Mesenchymal stem cell (in vitro differentiated cells and primary cell): ENCODE measurements around the gene SP4.

Experiments used
- DNase-seq: peaks from one replicate; pipeline ENCODE4 v3.0.0-alpha.2; 2013
- H2AFZ ChIP-seq: one replicate; pipeline ENCODE4 v1.6.1; 2013; ENCODE audit warnings: low read depth, mild to moderate bottlenecking, control low read depth, inconsistent platforms, low read length, moderate library complexity
- H2AK5ac ChIP-seq: 2 replicates; pipeline ENCODE4 v1.6.1; 2013; ENCODE audit warnings: low read length, moderate library complexity, mild to moderate bottlenecking, inconsistent platforms; ENCODE audit not compliant: severe bottlenecking
- H2BK120ac ChIP-seq: one replicate; pipeline ENCODE4 v1.6.1; 2013; ENCODE audit warnings: low read depth, mild to moderate bottlenecking, inconsistent platforms, low read length, moderate library complexity
- H2BK12ac ChIP-seq, 2 experiments: one replicate each; pipeline ENCODE4 v1.6.1; 2013; ENCODE audit warnings: inconsistent platforms in 2 of 2, low read length in 2 of 2, mild to moderate bottlenecking in 2 of 2, moderate library complexity in 2 of 2, control low read depth in 1 of 2
- H2BK15ac ChIP-seq: one replicate; pipeline ENCODE4 v1.6.1; 2013; ENCODE audit warnings: mild to moderate bottlenecking, low read depth, inconsistent platforms; ENCODE audit not compliant: poor library complexity, severe bottlenecking
- H2BK5ac ChIP-seq: 2 replicates; pipeline ENCODE4 v1.6.1; 2013; ENCODE audit warnings: low read depth, mild to moderate bottlenecking, low read length, control low read depth, inconsistent platforms; ENCODE audit not compliant: poor library complexity, severe bottlenecking
- H3K14ac ChIP-seq, 2 experiments: one replicate each; pipeline ENCODE4 v1.6.1; 2013; ENCODE audit warnings: inconsistent platforms in 2 of 2, low read length in 2 of 2, control low read depth in 1 of 2, mild to moderate bottlenecking in 1 of 2, moderate library complexity in 1 of 2
- H3K18ac ChIP-seq, 2 experiments: one replicate each; pipeline ENCODE4 v1.6.1; 2013; ENCODE audit warnings: inconsistent platforms in 2 of 2, low read length in 2 of 2, control low read depth in 1 of 2, low read depth in 1 of 2, mild to moderate bottlenecking in 1 of 2
- H3K23ac ChIP-seq, 2 experiments: one replicate each; pipeline ENCODE4 v1.6.1; 2013; ENCODE audit warnings: inconsistent platforms in 2 of 2, low read length in 2 of 2, mild to moderate bottlenecking in 2 of 2, moderate library complexity in 2 of 2, control low read depth in 1 of 2
- H3K27ac ChIP-seq: 2 replicates; pipeline ENCODE4 v1.5.1; 2013; ENCODE audit warnings: mild to moderate bottlenecking, moderate library complexity, low read length, control low read depth, inconsistent platforms; ENCODE audit not compliant: poor library complexity, severe bottlenecking
- H3K27me3 ChIP-seq, 2 experiments: 2 replicates each; pipeline versions ENCODE4 v1.6.1 to v1.7.0; 2013; ENCODE audit warnings: low read length in 2 of 2, mild to moderate bottlenecking in 2 of 2, moderate library complexity in 2 of 2, control low read depth in 1 of 2, inconsistent platforms in 1 of 2; ENCODE audit not compliant: control insufficient read depth in 1 of 2, insufficient read depth in 1 of 2
- H3K36me3 ChIP-seq, 2 experiments: 2 replicates each; pipeline versions ENCODE4 v1.6.1 to v1.7.0; 2013; ENCODE audit warnings: low read length in 2 of 2, control low read depth in 1 of 2, inconsistent platforms in 1 of 2, low read depth in 1 of 2, mild to moderate bottlenecking in 1 of 2; ENCODE audit not compliant: insufficient read depth in 2 of 2, control insufficient read depth in 1 of 2
- H3K4ac ChIP-seq, 2 experiments: one replicate each; pipeline ENCODE4 v1.6.1; 2013; ENCODE audit warnings: inconsistent platforms in 2 of 2, low read length in 2 of 2, mild to moderate bottlenecking in 2 of 2, moderate library complexity in 2 of 2, control low read depth in 1 of 2, low read depth in 1 of 2
- H3K4me1 ChIP-seq: 2 replicates; pipeline ENCODE4 v1.6.1; 2013; ENCODE audit warnings: low read depth, low read length, control low read depth; ENCODE audit not compliant: control insufficient read depth, insufficient read depth
- H3K4me2 ChIP-seq: 2 replicates; pipeline ENCODE4 v1.6.1; 2013; ENCODE audit warnings: low read length, mild to moderate bottlenecking, inconsistent platforms; ENCODE audit not compliant: poor library complexity, severe bottlenecking
- H3K4me3 ChIP-seq, 2 experiments: 2 replicates each; pipeline versions ENCODE4 v1.5.1 to v1.7.0; 2013; ENCODE audit warnings: low read length in 2 of 2, mild to moderate bottlenecking in 2 of 2, control low read depth in 1 of 2, low read depth in 1 of 2; ENCODE audit not compliant: insufficient read depth in 1 of 2
- H3K79me1 ChIP-seq: replicated peaks from 2 replicates; pipeline ENCODE4 v1.6.1; 2013; ENCODE audit warnings: mild to moderate bottlenecking, control low read depth, low read length, inconsistent platforms; ENCODE audit not compliant: poor library complexity, severe bottlenecking
- H3K9ac ChIP-seq: 2 replicates; pipeline ENCODE4 v1.7.0; 2013; ENCODE audit warnings: mild to moderate bottlenecking, low read length, moderate library complexity
- H3K9me3 ChIP-seq: 2 replicates; pipeline ENCODE4 v1.7.0; 2013; ENCODE audit warnings: mild to moderate bottlenecking, low read length; ENCODE audit not compliant: control insufficient read depth
- H4K8ac ChIP-seq: one replicate; pipeline ENCODE4 v1.6.1; 2013; ENCODE audit warnings: inconsistent platforms, mild to moderate bottlenecking, low read length, moderate library complexity
- H4K91ac ChIP-seq: one replicate; pipeline ENCODE4 v1.6.1; 2013; ENCODE audit warnings: mild to moderate bottlenecking, low read length, inconsistent platforms
- WGBS: methylation state at CpG from one replicate; pipeline ENCODE4 v1.1.7; 2013; ENCODE audit warnings: mixed read lengths; 5-methylcytosine and 5-hydroxymethylcytosine counted together

The SP4 gene

GRCh38 chr7:21425290-21425689, 2.6 kb upstream of the SP4 start:
- H2BK12ac ChIP-seq = no peak overlapping the region
- H3K27ac ChIP-seq = no peak overlapping the region
- H3K4ac ChIP-seq = no peak overlapping the region
- H3K9ac ChIP-seq = no peak overlapping the region
- no peak overlapping the region for H3K14ac ChIP-seq
- H3K4me2 ChIP-seq = no peak overlapping the region
- H4K91ac ChIP-seq = no peak overlapping the region
- DNase-seq = no peak
- no peak overlapping the region for H2BK5ac ChIP-seq
- peaks cover 5% of the 10 kb centered on the region for H3K4me1 ChIP-seq
- no peak overlapping the region for H4K8ac ChIP-seq
- no peak overlapping the region for H2BK120ac ChIP-seq
- no peaks in the 10 kb centered on the region for H3K27me3 ChIP-seq
- no peaks in the 10 kb centered on the region for H3K9me3 ChIP-seq
- H3K18ac ChIP-seq = no peak overlapping the region
- no peak overlapping the region for H2AK5ac ChIP-seq
- 93% methylated on average over 10 of the region's 10 CpGs for WGBS
- H2AFZ ChIP-seq = no peak overlapping the region
- no peak overlapping the region for H3K23ac ChIP-seq
- H3K79me1 ChIP-seq = peaks cover 6% of the 10 kb centered on the region
- H3K36me3 ChIP-seq = no peaks in the 10 kb centered on the region
- no peak overlapping the region for H2BK15ac ChIP-seq
- H3K4me3 ChIP-seq = no peak overlapping the region

DNA sequence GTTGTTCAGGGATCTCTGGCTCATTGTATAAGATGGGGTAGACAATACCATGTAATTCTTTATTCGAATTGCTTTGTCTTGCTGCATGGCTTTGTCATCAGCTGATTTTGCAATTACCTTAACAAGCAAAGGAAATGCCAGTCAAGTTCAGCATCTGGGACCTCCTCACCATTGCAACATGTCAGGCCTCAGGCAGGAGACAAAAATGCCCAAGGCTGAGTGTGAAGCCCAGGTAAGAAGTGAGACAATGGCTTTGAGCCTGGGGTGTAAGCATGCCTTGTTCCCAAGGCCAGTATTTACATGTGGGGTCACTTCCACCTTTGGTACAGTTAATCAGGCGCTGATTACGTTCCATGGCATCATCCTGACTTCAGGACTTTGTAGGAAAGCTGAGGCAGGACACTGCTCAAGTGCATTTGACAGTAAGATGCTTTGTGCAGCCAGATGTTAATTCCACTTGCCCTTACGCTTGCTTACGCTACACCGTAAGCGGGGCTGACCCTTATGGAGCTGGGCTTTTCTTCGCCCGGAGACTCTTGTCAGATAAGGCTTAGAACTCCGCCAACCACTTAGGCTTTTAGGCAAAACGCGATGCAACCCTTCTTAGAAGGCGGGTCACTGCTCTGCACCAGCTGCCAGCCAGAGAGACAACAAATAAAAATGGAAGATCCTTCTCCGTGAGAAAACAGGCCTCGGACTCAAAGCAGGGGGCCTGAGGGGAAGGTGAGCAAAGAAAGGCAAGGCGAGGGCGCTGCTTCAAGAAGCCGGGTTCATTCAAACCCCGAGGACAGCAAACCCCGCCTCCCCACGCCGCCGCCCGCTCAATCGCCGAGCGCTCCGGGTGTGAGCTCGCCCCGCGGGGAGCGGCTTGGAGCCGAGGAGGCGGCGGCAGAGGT, 1.3 kb upstream of the SP4 start:
- no peak overlapping the region for H3K4ac ChIP-seq
- no peaks in the 10 kb centered on the region for H3K36me3 ChIP-seq
- H3K79me1 ChIP-seq = peaks cover 6% of the 10 kb centered on the region
- peak overlapping the region; percentile 74 for H3K4me2 ChIP-seq
- no peak overlapping the region for H2BK12ac ChIP-seq
- peak overlapping the region; percentile 42 to 88 for H3K4me3 ChIP-seq
- no peak overlapping the region for H4K8ac ChIP-seq
- H3K4me1 ChIP-seq = peaks cover 5% of the 10 kb centered on the region
- no peaks in the 10 kb centered on the region for H3K27me3 ChIP-seq
- H3K18ac ChIP-seq = no peak overlapping the region
- no peak overlapping the region for H2AK5ac ChIP-seq
- WGBS = 7% methylated on average over 29 of the region's 35 CpGs
- no peak overlapping the region for H3K23ac ChIP-seq
- H2BK15ac ChIP-seq = no peak overlapping the region
- H3K9ac ChIP-seq = peak overlapping the region; percentile 76
- H2BK5ac ChIP-seq = no peak overlapping the region
- H2AFZ ChIP-seq = peak overlapping the region; percentile 33
- H3K9me3 ChIP-seq = no peaks in the 10 kb centered on the region
- H3K27ac ChIP-seq = no peak overlapping the region
- no peak overlapping the region for H2BK120ac ChIP-seq
- no peak overlapping the region for H3K14ac ChIP-seq
- no peak for DNase-seq
- H4K91ac ChIP-seq = no peak overlapping the region

GRCh38 chr7:21427182-21427870, 557 bp upstream of the SP4 start:
- Histone ChIP-seq H4K8ac (peak overlapping the region; percentile 51), H2BK15ac (peak overlapping the region; percentile 38), H3K9me3 (no peaks in the 10 kb centered on the region), H3K27ac (peak overlapping the region; percentile 80), H3K9ac (peak overlapping the region; percentile 90), H3K4me1 (peaks cover 5% of the 10 kb centered on the region), H2BK5ac (peak overlapping the region; percentile 82), H3K79me1 (peaks cover 6% of the 10 kb centered on the region), H3K4me2 (peak overlapping the region; percentile 97), H3K27me3 (no peaks in the 10 kb centered on the region), H2BK120ac (no peak overlapping the region), H2BK12ac (peak overlapping the region in 1 of 2 experiments; percentile 63), H3K36me3 (no peaks in the 10 kb centered on the region), H3K18ac (peak overlapping the region; percentile 39 to 52), H3K14ac (no peak overlapping the region), H3K23ac (no peak overlapping the region), H2AK5ac (no peak overlapping the region), H3K4ac (peak overlapping the region; percentile 10 to 73), H3K4me3 (peak overlapping the region; percentile 85 to 94), H2AFZ (peak overlapping the region; percentile 93), H4K91ac (no peak overlapping the region)
- peak; percentile 99 for DNase-seq
- under 1% methylated on average over 44 of the region's 57 CpGs for WGBS

GRCh38 chr7:21428659-21428941, 717 bp downstream of the SP4 start:
- peak overlapping the region; percentile 47 for H3K4me2 ChIP-seq
- DNase-seq = no peak
- WGBS = no CpG with 5 or more reads among the region's 5 CpGs

More at GRCh38 chr7:21428659-21428941, 717 bp downstream of the SP4 start:
- Histone ChIP-seq H2AFZ (no peak overlapping the region), H2BK120ac (no peak overlapping the region), H2BK12ac (no peak overlapping the region), H3K4me3 (peak overlapping the region; percentile 69 to 82), H3K23ac (no peak overlapping the region), H3K4me1 (peaks cover 5% of the 10 kb centered on the region), H3K36me3 (no peaks in the 10 kb centered on the region), H2BK15ac (no peak overlapping the region), H4K8ac (no peak overlapping the region), H3K9ac (peak overlapping the region; percentile 90), H3K27ac (peak overlapping the region; percentile 90), H3K14ac (no peak overlapping the region), H2BK5ac (peak overlapping the region; percentile 9), H3K79me1 (peaks cover 10% of the 10 kb centered on the region), H3K4ac (no peak overlapping the region), H2AK5ac (no peak overlapping the region), H3K27me3 (no peaks in the 10 kb centered on the region), H3K18ac (no peak overlapping the region), H4K91ac (no peak overlapping the region), H3K9me3 (no peaks in the 10 kb centered on the region)
